PFSK-1 (cell line): Measurements from ENCODE around the gene DHRS7.

Source experiments
- FOXP2 ChIP-seq: optimal IDR thresholded peaks from 2 replicates; pipeline ENCODE3; 2011; ENCODE audit warnings: borderline replicate concordance, control low read depth, inconsistent platforms; ENCODE audit not compliant: insufficient read depth; ENCODE audit errors: extremely low read length, extremely low read depth
- POLR2AphosphoS5 ChIP-seq: IDR thresholded peaks from 2 replicates; pipeline ENCODE4 v1.6.1; 2012; ENCODE audit warnings: low read depth, mild to moderate bottlenecking, control low read depth, low read length, moderate library complexity
- SIN3A ChIP-seq: IDR thresholded peaks from 2 replicates; pipeline ENCODE4 v1.6.1; 2012; ENCODE audit warnings: mild to moderate bottlenecking, low read length, moderate library complexity, borderline replicate concordance; ENCODE audit not compliant: insufficient read depth
- TAF1 ChIP-seq: IDR thresholded peaks from 2 replicates; pipeline ENCODE4 v1.6.1; 2012; ENCODE audit warnings: low read length, control low read depth, borderline replicate concordance; ENCODE audit not compliant: insufficient read depth
- TF ChIP-seq, protein P1 (sequence below), 2 experiments: IDR thresholded peaks; 2 replicates each; pipeline versions ENCODE4 v1.6.1 to v1.8.0; 2011 to 2012; ENCODE audit warnings: low read depth in 2 of 2, low read length in 2 of 2, control low read depth in 1 of 2, inconsistent platforms in 1 of 2, mild to moderate bottlenecking in 1 of 2, moderate library complexity in 1 of 2; ENCODE audit not compliant: insufficient read depth in 1 of 2

The DHRS7 gene

DNA sequence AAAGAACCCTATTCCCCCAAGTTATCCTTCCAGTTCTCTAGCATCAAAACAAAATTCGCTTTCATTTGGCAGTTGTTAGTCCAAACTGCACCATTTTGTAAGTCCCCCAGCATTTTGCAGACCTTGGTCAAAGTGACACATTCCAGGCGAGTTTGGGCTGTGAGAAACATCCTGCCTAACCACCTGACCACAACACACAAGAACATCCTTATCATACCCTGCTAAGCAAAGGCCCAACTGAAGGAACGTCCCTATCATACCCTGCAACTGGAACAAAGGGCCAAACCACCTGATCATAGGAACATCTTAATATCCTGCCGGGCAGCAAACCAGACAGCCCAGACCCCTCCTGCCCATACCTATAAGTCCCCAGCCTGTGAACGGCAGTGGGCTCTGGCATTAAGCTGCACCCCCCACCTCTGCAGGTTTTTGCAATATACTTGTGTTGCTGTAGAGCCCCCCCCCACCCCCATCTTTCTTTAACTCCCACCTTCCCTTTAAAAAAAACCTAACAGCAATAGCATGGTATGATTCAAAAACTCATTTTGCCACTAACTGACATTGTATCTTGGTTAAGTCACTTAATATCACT, 70.8 kb downstream of the DHRS7 start:
- TF ChIP-seq POLR2AphosphoS5, result no peak
- TF ChIP-seq FOXP2, result no peak
- TF ChIP-seq SIN3A, result no peak
- TF ChIP-seq TAF1, result no peak
- TF ChIP-seq, protein P1, sequence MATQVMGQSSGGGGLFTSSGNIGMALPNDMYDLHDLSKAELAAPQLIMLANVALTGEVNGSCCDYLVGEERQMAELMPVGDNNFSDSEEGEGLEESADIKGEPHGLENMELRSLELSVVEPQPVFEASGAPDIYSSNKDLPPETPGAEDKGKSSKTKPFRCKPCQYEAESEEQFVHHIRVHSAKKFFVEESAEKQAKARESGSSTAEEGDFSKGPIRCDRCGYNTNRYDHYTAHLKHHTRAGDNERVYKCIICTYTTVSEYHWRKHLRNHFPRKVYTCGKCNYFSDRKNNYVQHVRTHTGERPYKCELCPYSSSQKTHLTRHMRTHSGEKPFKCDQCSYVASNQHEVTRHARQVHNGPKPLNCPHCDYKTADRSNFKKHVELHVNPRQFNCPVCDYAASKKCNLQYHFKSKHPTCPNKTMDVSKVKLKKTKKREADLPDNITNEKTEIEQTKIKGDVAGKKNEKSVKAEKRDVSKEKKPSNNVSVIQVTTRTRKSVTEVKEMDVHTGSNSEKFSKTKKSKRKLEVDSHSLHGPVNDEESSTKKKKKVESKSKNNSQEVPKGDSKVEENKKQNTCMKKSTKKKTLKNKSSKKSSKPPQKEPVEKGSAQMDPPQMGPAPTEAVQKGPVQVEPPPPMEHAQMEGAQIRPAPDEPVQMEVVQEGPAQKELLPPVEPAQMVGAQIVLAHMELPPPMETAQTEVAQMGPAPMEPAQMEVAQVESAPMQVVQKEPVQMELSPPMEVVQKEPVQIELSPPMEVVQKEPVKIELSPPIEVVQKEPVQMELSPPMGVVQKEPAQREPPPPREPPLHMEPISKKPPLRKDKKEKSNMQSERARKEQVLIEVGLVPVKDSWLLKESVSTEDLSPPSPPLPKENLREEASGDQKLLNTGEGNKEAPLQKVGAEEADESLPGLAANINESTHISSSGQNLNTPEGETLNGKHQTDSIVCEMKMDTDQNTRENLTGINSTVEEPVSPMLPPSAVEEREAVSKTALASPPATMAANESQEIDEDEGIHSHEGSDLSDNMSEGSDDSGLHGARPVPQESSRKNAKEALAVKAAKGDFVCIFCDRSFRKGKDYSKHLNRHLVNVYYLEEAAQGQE (IDR thresholded peaks at IDR 0.05; ENCODE audit: insufficient read depth in 1 of 2, low read depth in 2 of 2, low read length in 2 of 2), result no peak
